ENCODE measurements around the gene UHRF1.
"Not testable (repeated sequence)": the region's sequence is repeated elsewhere in the genome, so short reads cannot be mapped to it uniquely, and the experiment has no call there.

The UHRF1 gene

DNA sequence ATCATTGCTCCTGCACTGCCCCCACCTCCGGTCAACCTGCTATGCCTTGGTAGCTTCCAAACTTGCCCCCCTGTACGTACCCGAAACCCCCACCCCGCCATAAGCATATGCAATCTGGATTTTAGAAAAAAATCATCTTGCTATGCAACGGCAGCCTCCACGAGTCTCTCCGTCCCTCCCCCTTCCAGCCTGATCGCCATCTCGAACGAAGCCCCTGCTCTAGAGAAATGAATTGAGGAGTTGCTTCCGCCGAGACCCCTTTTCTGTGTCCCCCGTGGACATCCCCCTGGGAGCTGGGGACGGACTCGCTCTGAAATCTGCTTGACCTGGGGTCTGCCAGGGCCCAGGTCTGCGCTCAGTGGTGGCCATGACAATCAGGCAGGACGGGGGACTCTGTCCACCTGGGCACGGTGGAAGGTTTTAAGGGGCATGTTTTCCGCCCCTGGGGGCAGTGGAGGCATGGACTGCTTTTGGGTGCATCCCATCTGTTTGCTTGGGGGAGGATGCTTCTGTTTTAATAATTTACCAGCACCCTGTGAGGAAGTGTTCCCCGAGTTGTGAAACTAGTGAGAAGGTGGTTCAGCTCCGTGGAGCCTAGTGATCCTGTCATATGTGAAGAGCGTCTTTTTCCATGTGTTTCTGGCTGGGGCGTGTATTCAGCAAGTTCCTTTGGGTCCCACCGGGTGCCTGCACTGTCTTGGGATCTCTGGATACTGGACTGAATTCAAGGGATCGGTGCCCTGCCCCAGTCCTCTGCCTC, 60.7 kb downstream of the UHRF1 start:
- peak overlapping the region; percentile 86 for H3K4me3 ChIP-seq (ENCODE audit: low read depth, low read length)
- TF ChIP-seq, protein P1, sequence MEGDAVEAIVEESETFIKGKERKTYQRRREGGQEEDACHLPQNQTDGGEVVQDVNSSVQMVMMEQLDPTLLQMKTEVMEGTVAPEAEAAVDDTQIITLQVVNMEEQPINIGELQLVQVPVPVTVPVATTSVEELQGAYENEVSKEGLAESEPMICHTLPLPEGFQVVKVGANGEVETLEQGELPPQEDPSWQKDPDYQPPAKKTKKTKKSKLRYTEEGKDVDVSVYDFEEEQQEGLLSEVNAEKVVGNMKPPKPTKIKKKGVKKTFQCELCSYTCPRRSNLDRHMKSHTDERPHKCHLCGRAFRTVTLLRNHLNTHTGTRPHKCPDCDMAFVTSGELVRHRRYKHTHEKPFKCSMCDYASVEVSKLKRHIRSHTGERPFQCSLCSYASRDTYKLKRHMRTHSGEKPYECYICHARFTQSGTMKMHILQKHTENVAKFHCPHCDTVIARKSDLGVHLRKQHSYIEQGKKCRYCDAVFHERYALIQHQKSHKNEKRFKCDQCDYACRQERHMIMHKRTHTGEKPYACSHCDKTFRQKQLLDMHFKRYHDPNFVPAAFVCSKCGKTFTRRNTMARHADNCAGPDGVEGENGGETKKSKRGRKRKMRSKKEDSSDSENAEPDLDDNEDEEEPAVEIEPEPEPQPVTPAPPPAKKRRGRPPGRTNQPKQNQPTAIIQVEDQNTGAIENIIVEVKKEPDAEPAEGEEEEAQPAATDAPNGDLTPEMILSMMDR (IDR thresholded peaks at IDR 0.05; ENCODE audit: low read depth, low read length, missing control alignments) = no peak
- peak; percentile 38 for DNase-seq (ENCODE audit: low read depth)

DNA sequence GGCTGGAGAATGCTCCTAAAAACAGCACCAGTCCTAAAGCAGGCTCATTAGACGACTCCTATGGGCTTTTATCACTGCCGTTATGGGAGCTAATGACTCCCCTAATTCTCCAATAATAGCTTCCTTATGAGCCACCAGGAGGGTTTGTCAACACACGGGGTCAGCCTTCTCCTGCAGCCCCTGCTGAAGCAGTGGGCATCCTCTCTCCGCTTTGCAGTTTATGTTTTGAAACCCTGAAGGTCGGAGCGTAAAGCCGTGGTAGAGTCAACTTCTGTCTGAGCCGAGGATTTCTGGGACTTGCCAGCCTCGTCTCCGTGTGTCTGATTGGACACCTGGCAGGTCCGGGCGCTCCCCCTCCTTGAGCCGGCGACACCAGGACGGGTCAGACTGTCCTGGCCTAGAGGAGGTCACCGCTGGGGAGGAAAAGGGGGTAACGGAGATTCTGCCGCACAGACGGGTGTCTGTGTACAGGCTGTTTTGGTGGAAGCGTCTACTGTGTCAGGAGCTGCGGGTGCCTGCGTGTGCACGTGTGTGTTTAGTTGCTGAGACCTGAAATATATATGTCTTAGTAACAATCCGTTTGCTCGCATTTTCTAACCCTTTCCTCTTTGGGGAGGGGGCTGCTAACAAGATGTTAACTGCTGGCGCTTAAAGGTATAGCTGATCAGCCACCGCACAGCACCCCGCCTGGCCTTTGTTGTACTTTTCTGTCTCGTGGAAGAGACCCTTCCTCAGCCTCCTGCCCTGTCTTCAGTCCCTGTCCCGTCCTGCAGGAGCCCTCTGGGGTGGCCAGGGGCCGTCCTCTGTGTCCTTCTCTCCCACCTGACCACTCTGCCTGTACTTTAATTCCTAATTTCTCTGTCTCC, 61.5 kb downstream of the UHRF1 start:
- DNase-seq (ENCODE audit: low read depth) = no peak
- TF ChIP-seq, protein P1 (IDR thresholded peaks at IDR 0.05; ENCODE audit: low read depth, low read length, missing control alignments) = no peak
- H3K4me3 ChIP-seq (ENCODE audit: low read depth, low read length) = peak overlapping the region; percentile 86

DNA sequence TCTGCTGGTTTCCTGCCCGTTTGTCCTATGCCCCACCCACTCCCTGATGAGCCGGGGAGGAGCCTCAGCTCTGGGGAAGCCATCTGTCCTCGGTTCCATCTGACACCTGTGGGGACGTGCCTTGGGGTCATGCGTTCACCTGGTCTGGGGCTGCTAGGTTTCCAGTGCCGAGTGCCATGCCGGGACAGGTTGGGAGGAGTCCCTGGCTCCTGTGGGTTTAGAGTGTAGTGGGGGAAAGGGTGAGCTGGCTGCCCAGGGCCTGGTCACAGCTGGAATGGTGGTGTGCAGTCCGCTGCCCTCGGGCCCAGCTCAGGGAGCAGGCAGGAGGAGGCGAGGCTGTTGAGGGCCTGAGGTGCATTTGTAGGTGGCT, 62.1 kb downstream of the UHRF1 start:
- TF ChIP-seq, protein P1 (IDR thresholded peaks at IDR 0.05; ENCODE audit: low read depth, low read length, missing control alignments) = no peak
- peak overlapping the region; percentile 86 for H3K4me3 ChIP-seq (ENCODE audit: low read depth, low read length)
- no peak for DNase-seq (ENCODE audit: low read depth)

DNA sequence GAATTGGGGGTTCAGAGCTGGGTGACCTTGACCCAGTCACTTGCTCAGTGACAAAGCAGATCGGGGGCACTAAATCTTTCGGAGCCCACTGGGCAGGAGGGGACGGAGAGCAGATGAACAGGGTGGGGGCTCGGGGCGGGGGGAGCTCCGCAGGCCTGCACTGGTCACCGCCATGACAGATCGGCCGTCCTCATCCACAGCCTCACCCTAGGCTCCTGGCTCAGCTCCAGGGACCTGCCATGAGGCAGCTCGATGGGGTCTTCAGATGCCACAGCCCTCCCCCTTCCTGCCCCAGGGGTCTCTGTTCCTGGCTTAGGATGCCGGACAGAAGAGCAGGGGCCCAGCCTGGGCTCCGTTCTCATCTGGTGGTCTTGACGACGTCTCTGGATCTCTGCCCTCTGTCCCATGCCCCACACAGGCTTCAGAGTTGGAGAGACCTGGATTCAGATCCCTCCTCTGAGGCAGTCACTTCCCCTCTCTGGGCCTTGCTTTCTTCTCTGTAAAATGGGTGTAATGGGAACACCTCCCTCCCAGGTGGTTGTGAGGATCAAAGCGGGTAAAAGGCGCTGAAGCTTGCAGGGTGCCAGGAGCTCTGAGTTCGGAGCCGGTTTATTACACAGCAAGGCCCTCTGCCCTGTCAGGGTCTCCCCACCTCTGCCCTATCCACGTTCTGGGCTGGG, 62.7 kb downstream of the UHRF1 start:
- DNase-seq (ENCODE audit: low read depth) = no peak
- peak overlapping the region; percentile 86; the same call in 1 of the 2 replicates for H3K4me3 ChIP-seq (ENCODE audit: low read depth, low read length)

DNA sequence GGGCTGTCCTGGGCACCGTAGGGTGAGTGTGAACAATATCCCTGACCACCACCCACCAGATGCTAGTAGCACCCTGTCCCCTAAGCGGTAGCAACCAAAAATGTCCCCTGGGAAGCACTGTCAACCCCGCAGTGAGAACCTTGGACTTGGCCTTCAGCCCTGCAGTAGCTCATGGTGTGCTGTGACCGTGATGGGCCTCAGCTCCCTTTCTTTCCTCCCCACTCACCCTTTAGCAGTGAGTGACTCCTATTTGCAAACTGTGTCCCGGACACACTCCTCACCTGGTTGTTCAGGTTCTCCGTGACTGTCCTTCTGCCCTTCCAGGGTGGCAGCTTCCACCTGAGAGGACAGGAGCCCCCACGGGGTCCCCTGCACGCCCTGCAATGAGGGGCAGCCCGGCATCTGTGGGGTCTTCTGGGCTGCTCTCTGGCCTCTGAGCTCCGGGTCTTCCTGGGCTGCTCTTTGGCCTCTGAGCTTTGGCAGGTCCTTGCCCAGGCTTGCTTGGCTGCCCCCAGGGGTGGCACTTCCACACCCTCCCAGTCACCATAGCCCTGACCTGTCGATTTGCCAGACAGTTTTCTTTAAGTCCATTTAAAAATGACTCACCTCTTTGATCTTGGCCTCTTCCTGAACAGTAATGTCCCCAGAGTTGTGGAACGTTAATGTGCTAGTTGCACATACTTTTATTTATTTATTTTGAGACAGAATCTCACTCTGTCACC, 63.4 kb downstream of the UHRF1 start:
- TF ChIP-seq, protein P1 (IDR thresholded peaks at IDR 0.05; ENCODE audit: low read depth, low read length, missing control alignments) = no peak
- DNase-seq (ENCODE audit: low read depth) = no peak
- no peak overlapping the region for H3K4me3 ChIP-seq (ENCODE audit: low read depth, low read length)

More for the DNA sequence above, 62.7 kb downstream of the UHRF1 start:
- TF ChIP-seq, protein P1 (IDR thresholded peaks at IDR 0.05; ENCODE audit: low read depth, low read length, missing control alignments) = no peak

DNA sequence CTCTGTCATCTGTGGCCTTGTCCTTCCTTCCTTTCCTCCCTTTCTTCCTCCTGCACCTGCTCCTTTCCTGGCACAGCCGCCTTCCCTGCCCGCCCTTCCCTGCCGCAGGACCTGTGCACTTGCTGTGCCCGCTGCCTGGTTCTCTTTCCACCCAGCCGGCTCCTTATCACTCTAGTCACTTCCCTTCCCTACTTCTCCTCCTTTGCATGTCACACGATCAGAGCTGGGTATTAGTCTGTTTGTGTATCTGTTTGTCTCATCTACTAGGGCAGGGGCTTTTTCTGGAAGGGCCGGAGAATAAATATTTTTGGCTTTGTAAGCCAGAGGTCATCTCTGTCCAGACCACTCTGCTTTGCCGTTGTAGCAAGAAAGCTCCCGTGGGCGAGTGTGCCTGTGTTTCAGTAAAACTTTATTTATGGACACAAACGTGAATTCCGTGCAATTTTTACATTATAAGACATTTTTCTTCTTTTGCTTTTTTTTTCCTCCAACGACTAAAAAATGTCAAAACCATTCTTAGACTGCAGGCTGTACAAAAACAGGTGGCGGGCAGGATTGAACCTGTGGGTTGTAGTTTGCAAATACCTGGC, 65.7 kb downstream of the UHRF1 start:
- TF ChIP-seq, protein P1 (IDR thresholded peaks at IDR 0.05; ENCODE audit: low read depth, low read length, missing control alignments) = no peak
- no peak overlapping the region for H3K4me3 ChIP-seq (ENCODE audit: low read depth, low read length)
- no peak for DNase-seq (ENCODE audit: low read depth)

DNA sequence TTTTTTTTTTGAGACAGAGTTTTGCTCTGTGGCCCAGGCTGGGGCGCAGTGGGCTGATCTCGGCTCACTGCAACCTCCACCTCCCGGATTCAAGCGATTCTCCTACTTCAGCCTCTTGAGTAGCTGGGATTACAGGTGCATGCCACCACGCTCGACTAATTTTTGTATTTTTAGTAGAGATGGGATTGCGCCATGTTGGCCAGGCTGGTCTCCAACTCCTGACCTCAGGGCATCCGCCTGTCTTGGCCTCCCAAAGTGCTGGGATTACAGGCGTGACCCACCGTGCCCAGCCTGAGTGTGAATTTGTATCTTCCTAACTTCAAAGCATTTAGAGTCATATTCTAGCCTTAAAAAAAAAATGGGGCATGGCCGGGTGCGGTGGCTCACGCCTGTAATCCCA, 66.3 kb downstream of the UHRF1 start:
- not testable (repeated sequence) for DNase-seq (ENCODE audit: low read depth); H3K4me3 ChIP-seq (ENCODE audit: low read depth, low read length)
